GM12864 (cell line): ENCODE measurements around the gene ZNF385D.

Experiments used
- DNase-seq: peaks from one replicate; pipeline ENCODE4 v3.0.0-alpha.2; 2011; ENCODE audit warnings: low read depth
- H3K4me3 ChIP-seq: 2 replicates; pipeline ENCODE4 v1.5.1; 2011; ENCODE audit warnings: mild to moderate bottlenecking, low read depth, low read length, control low read depth
- TF ChIP-seq, protein P1 (sequence below): IDR thresholded peaks from 2 replicates; pipeline ENCODE4 v1.5.1; 2011; ENCODE audit warnings: low read depth, mild to moderate bottlenecking, moderate library complexity, low read length, control low read depth, inconsistent platforms; ENCODE audit errors: missing control alignments

The ZNF385D gene

DNA sequence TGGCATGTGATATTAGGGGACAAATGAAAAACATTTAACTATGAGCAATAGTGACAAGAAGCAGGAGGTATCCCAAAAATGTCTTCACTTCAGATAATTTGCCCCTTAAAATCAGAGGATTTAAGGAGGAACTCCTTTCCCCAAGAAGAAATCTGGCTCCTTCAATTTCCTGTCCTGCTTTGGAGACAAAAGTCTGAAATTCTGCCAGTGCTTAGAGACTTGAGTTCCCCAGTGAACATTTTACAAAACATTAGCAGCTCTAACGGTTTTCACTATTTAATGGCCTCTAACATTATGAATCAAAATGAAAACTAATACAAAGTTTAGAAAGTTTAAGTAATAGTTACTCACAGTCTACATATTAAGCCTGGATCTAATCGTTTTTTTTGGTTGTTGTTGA is 40.3 kb upstream of the ZNF385D start:
- no peak for DNase-seq
- no peak overlapping the region for H3K4me3 ChIP-seq
- TF ChIP-seq, protein P1, sequence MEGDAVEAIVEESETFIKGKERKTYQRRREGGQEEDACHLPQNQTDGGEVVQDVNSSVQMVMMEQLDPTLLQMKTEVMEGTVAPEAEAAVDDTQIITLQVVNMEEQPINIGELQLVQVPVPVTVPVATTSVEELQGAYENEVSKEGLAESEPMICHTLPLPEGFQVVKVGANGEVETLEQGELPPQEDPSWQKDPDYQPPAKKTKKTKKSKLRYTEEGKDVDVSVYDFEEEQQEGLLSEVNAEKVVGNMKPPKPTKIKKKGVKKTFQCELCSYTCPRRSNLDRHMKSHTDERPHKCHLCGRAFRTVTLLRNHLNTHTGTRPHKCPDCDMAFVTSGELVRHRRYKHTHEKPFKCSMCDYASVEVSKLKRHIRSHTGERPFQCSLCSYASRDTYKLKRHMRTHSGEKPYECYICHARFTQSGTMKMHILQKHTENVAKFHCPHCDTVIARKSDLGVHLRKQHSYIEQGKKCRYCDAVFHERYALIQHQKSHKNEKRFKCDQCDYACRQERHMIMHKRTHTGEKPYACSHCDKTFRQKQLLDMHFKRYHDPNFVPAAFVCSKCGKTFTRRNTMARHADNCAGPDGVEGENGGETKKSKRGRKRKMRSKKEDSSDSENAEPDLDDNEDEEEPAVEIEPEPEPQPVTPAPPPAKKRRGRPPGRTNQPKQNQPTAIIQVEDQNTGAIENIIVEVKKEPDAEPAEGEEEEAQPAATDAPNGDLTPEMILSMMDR: no peak

DNA sequence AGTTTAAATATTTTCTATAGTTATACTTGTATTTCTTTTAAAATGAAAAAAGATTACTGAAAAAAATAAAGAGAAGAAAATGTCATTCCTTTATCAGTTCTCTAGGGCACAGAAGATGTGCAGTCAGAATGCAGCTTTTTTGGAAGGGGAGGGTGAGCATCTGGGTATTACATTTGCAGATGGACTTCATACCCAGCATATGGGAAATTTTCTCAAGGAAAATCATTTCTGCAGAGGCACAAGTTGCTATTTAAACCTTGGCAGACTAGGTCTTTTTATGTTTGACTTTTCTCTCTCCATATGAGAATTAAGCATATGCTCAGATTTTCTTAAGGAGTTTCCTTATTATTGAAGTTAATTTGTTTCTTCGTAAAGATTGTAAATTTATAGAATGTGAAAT is 39.5 kb upstream of the ZNF385D start:
- no peak for DNase-seq
- no peak overlapping the region for H3K4me3 ChIP-seq
- TF ChIP-seq, protein P1: no peak

DNA sequence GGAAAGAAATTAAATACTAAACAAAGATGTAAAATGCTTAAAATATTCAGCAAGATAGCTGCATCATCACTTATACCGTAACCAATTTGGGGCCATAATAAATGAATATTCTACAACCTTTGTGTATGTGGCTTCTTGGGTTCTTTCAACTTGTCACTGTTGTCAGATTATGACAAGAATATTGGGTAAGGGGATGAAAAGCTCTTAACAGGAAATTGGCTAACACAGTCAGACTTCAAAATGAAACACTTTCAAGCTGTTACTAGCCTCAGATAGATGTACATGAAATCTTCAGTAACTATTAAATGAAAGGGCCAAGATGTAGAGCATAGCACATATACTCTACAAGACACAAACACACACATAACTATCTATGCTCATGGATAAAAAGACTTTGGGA is 38.7 kb upstream of the ZNF385D start:
- TF ChIP-seq, protein P1: no peak
- DNase-seq: no peak

DNA sequence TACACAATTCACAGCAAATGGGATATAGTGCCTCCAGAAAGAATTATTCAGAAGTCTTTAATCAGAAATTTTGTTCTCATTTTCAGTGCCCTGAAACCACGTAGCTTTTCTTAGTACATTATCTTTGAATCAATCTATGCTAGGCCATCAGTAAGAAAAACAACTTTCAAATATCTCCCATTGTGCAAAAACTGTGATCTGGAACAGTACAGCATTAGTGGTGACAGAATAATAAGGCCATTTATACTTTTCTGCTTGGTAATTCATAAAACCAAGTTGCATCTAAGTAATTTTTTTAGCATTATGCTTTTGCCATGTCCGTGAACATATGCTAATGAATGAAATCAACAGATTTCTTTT is 35.4 kb upstream of the ZNF385D start:
- H3K4me3 ChIP-seq: no peak overlapping the region
- TF ChIP-seq, protein P1: no peak
- DNase-seq: no peak

More for the DNA sequence above, 38.7 kb upstream of the ZNF385D start:
- H3K4me3 ChIP-seq: no peak overlapping the region

DNA sequence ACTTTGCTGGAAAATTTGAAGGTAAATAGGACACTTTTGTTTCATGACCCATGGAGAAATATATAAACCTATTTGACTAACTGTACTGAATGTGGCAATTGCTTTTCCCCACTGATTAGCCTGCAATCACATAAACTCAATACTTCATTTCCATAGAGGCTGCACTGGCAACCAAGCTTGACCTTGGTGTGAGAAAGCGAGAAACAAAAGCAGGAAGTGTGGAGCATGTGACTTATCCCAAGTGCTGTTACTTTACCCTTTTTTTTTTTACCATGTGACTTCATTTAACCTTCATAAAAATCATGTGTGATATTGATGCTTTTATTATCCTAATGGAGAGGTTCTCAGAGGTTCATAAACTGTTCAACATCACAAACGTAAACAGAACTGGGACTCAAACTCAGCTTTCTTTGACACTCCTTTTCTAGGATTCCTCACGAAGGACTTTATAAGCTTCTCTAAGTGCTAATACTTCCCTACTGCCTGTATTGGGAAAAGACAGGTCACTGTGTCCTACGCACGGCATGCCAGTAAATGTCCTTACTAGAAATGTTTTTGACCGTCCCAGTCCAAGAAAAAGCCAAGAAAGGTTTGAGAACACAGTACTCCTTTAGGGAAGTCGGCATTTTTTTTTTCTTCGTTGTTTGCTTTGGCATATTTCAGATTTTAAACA is 34.9 kb upstream of the ZNF385D start:
- TF ChIP-seq, protein P1: no peak
- no peak for DNase-seq
- no peak overlapping the region for H3K4me3 ChIP-seq

DNA sequence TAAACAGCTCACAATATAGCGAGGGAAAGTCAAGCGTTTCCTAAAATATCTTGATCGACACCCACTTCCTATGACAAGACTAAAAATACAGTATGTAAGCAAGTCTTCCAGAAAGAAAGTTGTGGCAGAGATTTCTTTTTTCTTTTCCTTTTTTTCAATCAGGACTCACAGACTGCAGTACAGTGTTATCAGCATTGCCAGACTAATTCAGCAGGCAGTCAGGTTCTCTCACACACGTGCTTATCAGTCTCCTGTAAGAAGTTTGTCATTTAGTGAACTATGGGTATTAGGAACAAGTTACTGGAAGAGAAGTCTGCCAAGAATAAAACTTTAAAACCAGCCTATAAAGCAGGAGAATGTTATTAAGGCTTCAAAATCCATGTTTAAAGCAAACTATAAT is 32.8 kb upstream of the ZNF385D start:
- no peak for DNase-seq
- TF ChIP-seq, protein P1: no peak
- H3K4me3 ChIP-seq: no peak overlapping the region

DNA sequence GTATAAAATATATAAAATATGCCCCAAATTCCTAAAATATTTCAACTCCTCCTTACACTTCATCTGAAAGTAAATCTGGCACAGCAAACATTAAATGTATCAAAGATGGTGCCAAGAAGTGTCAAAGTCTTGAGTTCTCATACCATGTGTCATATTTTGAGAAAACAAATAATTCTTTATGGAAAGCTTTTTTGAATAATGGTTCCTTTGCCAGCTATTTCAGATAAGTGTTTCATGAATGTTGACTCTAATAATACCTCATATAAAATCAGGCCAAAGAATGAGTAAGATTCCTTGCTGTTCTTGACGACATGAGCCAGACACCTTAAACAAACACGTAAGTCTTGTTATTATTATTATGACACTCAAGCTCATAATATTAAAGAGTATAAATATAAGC is 30.3 kb upstream of the ZNF385D start:
- no peak for DNase-seq
- TF ChIP-seq, protein P1: no peak
- H3K4me3 ChIP-seq: no peak overlapping the region
